HepG2 (cell line): ENCODE measurements around the gene GSTM1. TPM values are rescaled to one million over a fixed set of nuclear protein-coding genes. Genes with fewer than 3 reads are reported as not detected.

Experiments used
- BHLHE40 ChIP-seq: IDR thresholded peaks from 2 replicates; pipeline ENCODE4 v1.6.1; 2011; ENCODE audit warnings: low read length, improper control_type of control experiment
- FOXA3 ChIP-seq: IDR thresholded peaks from 2 replicates; pipeline ENCODE4 v1.6.1; 2016; ENCODE audit warnings: missing genetic modification reagents, missing compliant biosample characterization
- MATR3 ChIP-seq: sonication (generic); formaldehyde crosslinking; IDR thresholded peaks from 2 replicates; pipeline ENCODE4 v1.4.0; 2020; ENCODE audit warnings: missing genetic modification reagents
- RFXAP ChIP-seq: sonication (generic); formaldehyde crosslinking; IDR thresholded peaks from 2 replicates; pipeline ENCODE4 v1.4.0; 2020; ENCODE audit warnings: missing genetic modification reagents, borderline replicate concordance
- ZKSCAN5 ChIP-seq: sonication (generic); formaldehyde crosslinking; IDR thresholded peaks from 2 replicates; pipeline ENCODE4 v1.5.1; 2020; ENCODE audit warnings: mild to moderate bottlenecking, missing genetic modification reagents
- ZNF24 ChIP-seq: fragments of 450-650 bp; IDR thresholded peaks from 2 replicates; pipeline ENCODE4 v1.6.1; 2017; ENCODE audit warnings: antibody characterized with exemption, mild to moderate bottlenecking
- ZNF33A ChIP-seq: sonication (generic); formaldehyde crosslinking; IDR thresholded peaks from 2 replicates; pipeline ENCODE4 v1.5.1; 2020; ENCODE audit warnings: missing genetic modification reagents, mild to moderate bottlenecking, moderate library complexity, borderline replicate concordance
- ZNF430 ChIP-seq: sonication (generic); formaldehyde crosslinking; IDR thresholded peaks from 2 replicates; pipeline ENCODE4 v1.9.0; 2021; ENCODE audit warnings: mild to moderate bottlenecking, missing genetic modification reagents
- ZNF484 ChIP-seq: sonication (generic); formaldehyde crosslinking; IDR thresholded peaks from 2 replicates; pipeline ENCODE4 v1.5.1; 2020; ENCODE audit warnings: mild to moderate bottlenecking, low read depth, missing genetic modification reagents, borderline replicate concordance
- ZNF589 ChIP-seq: sonication (generic); formaldehyde crosslinking; conservative IDR thresholded peaks from 2 replicates; pipeline ENCODE4 v1.8.0; 2022; ENCODE audit warnings: mild to moderate bottlenecking, moderate library complexity, missing genetic modification reagents
- polyA plus RNA-seq, 8 experiments: library from polyadenylated mRNA; depleted of rRNA in 3 of 8; stranded (reverse) in 7 of 8; unstranded in 1 of 8; fragments of >200 nt; fragmentation: Illumina TruSeq in 4 of 8; extraction: Trizol in 4 of 8; gene quantifications; 2 replicates each; pipeline versions ENCODE4 v1.2.1 to v1.2.3, GENCODE V29; 2011 to 2016; ENCODE audit warnings: low read depth in 4 of 8, missing spikeins in 1 of 8, mixed read lengths in 1 of 8; ENCODE audit not compliant: insufficient read depth in 1 of 8
- total RNA-seq, 5 experiments: library from RNA; depleted of rRNA; stranded (reverse); fragments of >200 nt; fragmentation: Illumina TruSeq; extraction: Trizol; gene quantifications; 2 replicates each; pipeline ENCODE4 v1.2.3, GENCODE V29; 2016; ENCODE audit warnings: low read depth in 1 of 5
- TF ChIP-seq, protein P1 (sequence below): sonication (generic); formaldehyde crosslinking; IDR thresholded peaks from 2 replicates; pipeline ENCODE4 v1.4.0; 2020; ENCODE audit warnings: low read depth, missing genetic modification reagents
- TF ChIP-seq, protein P2 (sequence below): fragments of 450-650 bp; IDR thresholded peaks from 2 replicates; pipeline ENCODE4 v1.6.1; 2017
- TF ChIP-seq, protein P3 (sequence below): IDR thresholded peaks from 2 replicates; pipeline ENCODE4 v1.6.1; 2012; ENCODE audit warnings: low read length, improper control_type of control experiment
- TF ChIP-seq, protein P4 (sequence below): sonication (generic); formaldehyde crosslinking; IDR thresholded peaks from 2 replicates; pipeline ENCODE4 v1.4.0; 2020; ENCODE audit warnings: missing genetic modification reagents
- TF ChIP-seq, protein P5 (sequence below): sonication (generic); formaldehyde crosslinking; conservative IDR thresholded peaks from 2 replicates; pipeline ENCODE4 v1.4.0; 2020; ENCODE audit warnings: missing genetic modification reagents

GSTM1 gene
- total and polyA plus RNA-seq, 2 of the 13 experiments (the other 11 are each of a cell fraction or from before 2014, with no cell fraction given): 0.42 TPM; not detected in 1

DNA sequence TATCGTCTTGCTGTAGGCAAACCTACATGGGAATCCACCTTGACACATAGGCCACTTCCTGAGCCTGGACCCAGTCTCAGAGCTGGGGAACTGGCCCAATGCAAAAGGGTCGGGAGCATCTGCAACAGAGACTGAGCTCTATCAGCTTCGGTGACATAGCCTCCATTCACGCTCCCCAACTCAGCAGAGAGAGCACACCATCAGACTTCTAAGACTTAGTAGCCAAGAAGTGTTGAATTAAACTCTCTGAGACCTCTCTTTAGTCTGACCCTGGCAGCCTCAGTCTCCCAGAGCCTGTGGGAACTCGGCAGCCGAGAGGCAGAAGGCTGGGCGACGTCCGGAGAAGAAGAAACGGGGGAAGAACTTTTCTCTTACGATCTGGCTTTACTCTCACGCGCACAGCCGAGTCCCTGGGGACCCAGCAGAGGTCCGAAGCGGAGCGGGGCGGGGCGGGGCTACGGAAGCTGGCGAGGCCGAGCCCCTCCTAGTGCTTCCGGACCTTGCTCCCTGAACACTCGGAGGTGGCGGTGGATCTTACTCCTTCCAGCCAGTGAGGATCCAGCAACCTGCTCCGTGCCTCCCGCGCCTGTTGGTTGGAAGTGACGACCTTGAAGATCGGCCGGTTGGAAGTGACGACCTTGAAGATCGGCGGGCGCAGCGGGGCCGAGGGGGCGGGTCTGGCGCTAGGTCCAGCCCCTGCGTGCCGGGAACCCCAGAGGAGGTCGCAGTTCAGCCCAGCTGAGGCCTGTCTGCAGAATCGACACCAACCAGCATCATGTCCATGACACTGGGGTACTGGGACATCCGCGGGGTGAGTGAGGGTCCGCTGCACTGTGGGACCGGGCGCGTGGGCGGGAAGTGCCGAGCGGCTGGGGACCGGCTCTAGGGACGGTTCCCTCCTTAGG, 31.8 kb upstream of the GSTM1 start, which contains the start of gene GSTM4 (continued):
- TF ChIP-seq, protein P1, sequence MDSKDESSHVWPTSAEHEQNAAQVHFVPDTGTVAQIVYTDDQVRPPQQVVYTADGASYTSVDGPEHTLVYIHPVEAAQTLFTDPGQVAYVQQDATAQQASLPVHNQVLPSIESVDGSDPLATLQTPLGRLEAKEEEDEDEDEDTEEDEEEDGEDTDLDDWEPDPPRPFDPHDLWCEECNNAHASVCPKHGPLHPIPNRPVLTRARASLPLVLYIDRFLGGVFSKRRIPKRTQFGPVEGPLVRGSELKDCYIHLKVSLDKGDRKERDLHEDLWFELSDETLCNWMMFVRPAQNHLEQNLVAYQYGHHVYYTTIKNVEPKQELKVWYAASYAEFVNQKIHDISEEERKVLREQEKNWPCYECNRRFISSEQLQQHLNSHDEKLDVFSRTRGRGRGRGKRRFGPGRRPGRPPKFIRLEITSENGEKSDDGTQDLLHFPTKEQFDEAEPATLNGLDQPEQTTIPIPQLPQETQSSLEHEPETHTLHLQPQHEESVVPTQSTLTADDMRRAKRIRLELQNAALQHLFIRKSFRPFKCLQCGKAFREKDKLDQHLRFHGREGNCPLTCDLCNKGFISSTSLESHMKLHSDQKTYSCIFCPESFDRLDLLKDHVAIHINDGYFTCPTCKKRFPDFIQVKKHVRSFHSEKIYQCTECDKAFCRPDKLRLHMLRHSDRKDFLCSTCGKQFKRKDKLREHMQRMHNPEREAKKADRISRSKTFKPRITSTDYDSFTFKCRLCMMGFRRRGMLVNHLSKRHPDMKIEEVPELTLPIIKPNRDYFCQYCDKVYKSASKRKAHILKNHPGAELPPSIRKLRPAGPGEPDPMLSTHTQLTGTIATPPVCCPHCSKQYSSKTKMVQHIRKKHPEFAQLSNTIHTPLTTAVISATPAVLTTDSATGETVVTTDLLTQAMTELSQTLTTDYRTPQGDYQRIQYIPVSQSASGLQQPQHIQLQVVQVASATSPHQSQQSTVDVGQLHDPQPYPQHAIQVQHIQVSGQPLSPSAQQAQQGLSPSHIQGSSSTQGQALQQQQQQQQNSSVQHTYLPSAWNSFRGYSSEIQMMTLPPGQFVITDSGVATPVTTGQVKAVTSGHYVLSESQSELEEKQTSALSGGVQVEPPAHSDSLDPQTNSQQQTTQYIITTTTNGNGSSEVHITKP (CRISPR knock-in tag): 0 out of 2 replicates have a peak, but pooled peaks have one; percentile 47
- TF ChIP-seq, protein P2, sequence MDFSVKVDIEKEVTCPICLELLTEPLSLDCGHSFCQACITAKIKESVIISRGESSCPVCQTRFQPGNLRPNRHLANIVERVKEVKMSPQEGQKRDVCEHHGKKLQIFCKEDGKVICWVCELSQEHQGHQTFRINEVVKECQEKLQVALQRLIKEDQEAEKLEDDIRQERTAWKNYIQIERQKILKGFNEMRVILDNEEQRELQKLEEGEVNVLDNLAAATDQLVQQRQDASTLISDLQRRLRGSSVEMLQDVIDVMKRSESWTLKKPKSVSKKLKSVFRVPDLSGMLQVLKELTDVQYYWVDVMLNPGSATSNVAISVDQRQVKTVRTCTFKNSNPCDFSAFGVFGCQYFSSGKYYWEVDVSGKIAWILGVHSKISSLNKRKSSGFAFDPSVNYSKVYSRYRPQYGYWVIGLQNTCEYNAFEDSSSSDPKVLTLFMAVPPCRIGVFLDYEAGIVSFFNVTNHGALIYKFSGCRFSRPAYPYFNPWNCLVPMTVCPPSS: no peak
- TF ChIP-seq RFXAP (CRISPR knock-in tag) (no peak), ZNF33A (no peak), ZKSCAN5 (CRISPR knock-in tag) (no peak), ZNF484 (CRISPR knock-in tag) (no peak), MATR3 (CRISPR knock-in tag) (no peak), ZNF24 (no peak), FOXA3 (peak; percentile 31; the same call in 1 of the 2 replicates), ZNF430 (CRISPR knock-in tag) (peak; percentile 93), ZNF589 (no peak), BHLHE40 (no peak)
- TF ChIP-seq, protein P3, sequence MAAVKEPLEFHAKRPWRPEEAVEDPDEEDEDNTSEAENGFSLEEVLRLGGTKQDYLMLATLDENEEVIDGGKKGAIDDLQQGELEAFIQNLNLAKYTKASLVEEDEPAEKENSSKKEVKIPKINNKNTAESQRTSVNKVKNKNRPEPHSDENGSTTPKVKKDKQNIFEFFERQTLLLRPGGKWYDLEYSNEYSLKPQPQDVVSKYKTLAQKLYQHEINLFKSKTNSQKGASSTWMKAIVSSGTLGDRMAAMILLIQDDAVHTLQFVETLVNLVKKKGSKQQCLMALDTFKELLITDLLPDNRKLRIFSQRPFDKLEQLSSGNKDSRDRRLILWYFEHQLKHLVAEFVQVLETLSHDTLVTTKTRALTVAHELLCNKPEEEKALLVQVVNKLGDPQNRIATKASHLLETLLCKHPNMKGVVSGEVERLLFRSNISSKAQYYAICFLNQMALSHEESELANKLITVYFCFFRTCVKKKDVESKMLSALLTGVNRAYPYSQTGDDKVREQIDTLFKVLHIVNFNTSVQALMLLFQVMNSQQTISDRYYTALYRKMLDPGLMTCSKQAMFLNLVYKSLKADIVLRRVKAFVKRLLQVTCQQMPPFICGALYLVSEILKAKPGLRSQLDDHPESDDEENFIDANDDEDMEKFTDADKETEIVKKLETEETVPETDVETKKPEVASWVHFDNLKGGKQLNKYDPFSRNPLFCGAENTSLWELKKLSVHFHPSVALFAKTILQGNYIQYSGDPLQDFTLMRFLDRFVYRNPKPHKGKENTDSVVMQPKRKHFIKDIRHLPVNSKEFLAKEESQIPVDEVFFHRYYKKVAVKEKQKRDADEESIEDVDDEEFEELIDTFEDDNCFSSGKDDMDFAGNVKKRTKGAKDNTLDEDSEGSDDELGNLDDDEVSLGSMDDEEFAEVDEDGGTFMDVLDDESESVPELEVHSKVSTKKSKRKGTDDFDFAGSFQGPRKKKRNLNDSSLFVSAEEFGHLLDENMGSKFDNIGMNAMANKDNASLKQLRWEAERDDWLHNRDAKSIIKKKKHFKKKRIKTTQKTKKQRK: no peak
- TF ChIP-seq, protein P4, sequence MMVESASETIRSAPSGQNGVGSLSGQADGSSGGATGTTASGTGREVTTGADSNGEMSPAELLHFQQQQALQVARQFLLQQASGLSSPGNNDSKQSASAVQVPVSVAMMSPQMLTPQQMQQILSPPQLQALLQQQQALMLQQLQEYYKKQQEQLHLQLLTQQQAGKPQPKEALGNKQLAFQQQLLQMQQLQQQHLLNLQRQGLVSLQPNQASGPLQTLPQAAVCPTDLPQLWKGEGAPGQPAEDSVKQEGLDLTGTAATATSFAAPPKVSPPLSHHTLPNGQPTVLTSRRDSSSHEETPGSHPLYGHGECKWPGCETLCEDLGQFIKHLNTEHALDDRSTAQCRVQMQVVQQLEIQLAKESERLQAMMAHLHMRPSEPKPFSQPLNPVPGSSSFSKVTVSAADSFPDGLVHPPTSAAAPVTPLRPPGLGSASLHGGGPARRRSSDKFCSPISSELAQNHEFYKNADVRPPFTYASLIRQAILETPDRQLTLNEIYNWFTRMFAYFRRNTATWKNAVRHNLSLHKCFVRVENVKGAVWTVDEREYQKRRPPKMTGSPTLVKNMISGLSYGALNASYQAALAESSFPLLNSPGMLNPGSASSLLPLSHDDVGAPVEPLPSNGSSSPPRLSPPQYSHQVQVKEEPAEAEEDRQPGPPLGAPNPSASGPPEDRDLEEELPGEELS (CRISPR knock-in tag): peak; percentile 42; the same call in 1 of the 2 replicates
- TF ChIP-seq, protein P5, sequence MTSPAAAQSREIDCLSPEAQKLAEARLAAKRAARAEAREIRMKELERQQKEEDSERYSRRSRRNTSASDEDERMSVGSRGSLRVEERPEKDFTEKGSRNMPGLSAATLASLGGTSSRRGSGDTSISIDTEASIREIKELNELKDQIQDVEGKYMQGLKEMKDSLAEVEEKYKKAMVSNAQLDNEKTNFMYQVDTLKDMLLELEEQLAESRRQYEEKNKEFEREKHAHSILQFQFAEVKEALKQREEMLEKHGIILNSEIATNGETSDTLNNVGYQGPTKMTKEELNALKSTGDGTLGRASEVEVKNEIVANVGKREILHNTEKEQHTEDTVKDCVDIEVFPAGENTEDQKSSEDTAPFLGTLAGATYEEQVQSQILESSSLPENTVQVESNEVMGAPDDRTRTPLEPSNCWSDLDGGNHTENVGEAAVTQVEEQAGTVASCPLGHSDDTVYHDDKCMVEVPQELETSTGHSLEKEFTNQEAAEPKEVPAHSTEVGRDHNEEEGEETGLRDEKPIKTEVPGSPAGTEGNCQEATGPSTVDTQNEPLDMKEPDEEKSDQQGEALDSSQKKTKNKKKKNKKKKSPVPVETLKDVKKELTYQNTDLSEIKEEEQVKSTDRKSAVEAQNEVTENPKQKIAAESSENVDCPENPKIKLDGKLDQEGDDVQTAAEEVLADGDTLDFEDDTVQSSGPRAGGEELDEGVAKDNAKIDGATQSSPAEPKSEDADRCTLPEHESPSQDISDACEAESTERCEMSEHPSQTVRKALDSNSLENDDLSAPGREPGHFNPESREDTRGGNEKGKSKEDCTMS (CRISPR knock-in tag): no peak
